Left colon (tissue), 2 donors: ENCODE results near the gene SLC39A10. TPM values are rescaled to one million over a fixed set of nuclear protein-coding genes. Genes with fewer than 3 reads are reported as not detected.

ENCODE experiments used
- ATAC-seq: fragments of 200-7000 bp; cut with Tn5 transposase; one replicate; pipeline ENCODE4 v1.9.1; 2020; ENCODE audit warnings: mild to moderate bottlenecking, moderate library complexity
- DNase-seq, 2 donors: peaks; one replicate each; pipeline ENCODE4 v3.0.0-alpha.2; 2020
- intact Hi-C, 2 donors: fragments of 100-400 bp; cut with DNase I in 1 of 2; cut with micrococcal nuclease in 1 of 2; formaldehyde crosslinking; loops; one replicate each; pipeline versions ENCODE4 v1.11.2 to v1.14.0; 2022; cut with DNase I, micrococcal nuclease
- long read RNA-seq: library from polyadenylated mRNA; unstranded; transcript quantifications from one replicate; pipeline ENCODE4 v2.0.0, GENCODE V29; 2021
- total RNA-seq, 2 donors: library from RNA; stranded (reverse); fragmentation: NEBNext Ultra II Directional; extraction: Animal tissue kit (Norgen Biotek cat#: 25700); gene quantifications; one replicate each; pipeline ENCODE4 v1.2.1, GENCODE V29; 2021
- donor health status: DM: no; HTN: no; CAD: no.
- donor health status: DM: yes; HTN: yes; CAD: no.

SLC39A10 gene, protein sequence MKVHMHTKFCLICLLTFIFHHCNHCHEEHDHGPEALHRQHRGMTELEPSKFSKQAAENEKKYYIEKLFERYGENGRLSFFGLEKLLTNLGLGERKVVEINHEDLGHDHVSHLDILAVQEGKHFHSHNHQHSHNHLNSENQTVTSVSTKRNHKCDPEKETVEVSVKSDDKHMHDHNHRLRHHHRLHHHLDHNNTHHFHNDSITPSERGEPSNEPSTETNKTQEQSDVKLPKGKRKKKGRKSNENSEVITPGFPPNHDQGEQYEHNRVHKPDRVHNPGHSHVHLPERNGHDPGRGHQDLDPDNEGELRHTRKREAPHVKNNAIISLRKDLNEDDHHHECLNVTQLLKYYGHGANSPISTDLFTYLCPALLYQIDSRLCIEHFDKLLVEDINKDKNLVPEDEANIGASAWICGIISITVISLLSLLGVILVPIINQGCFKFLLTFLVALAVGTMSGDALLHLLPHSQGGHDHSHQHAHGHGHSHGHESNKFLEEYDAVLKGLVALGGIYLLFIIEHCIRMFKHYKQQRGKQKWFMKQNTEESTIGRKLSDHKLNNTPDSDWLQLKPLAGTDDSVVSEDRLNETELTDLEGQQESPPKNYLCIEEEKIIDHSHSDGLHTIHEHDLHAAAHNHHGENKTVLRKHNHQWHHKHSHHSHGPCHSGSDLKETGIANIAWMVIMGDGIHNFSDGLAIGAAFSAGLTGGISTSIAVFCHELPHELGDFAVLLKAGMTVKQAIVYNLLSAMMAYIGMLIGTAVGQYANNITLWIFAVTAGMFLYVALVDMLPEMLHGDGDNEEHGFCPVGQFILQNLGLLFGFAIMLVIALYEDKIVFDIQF
- 10 to 100 TPM; 14.9 to 19.7 TPM for total RNA-seq
- long read RNA-seq, full-length matches to known transcripts: 4 of 9 reads
- long read RNA-seq, partial matches to known transcripts: 5 of 9 reads
- long read RNA-seq, other reads (novel, unspliced or antisense): 0 of 9 reads

- DNase-seq: peak; percentile 95 to 98
- intact Hi-C loops: no loop called here
Observed at GRCh38 chr2:195656859-195657633, at the start of gene SLC39A10. Gene SLC39A10, plus strand, starts transcription at chr2:195657226. Its CDS starts 22,817 bp downstream, at chr2:195680043.

GRCh38 chr2:195608768-195609454, 48.1 kb upstream of the SLC39A10 start:
- no peak for DNase-seq
- intact Hi-C loops: no loop called here
- no peak for ATAC-seq

More at GRCh38 chr2:195656859-195657633, at the start of gene SLC39A10:
- peak; percentile 88 for ATAC-seq

DNA sequence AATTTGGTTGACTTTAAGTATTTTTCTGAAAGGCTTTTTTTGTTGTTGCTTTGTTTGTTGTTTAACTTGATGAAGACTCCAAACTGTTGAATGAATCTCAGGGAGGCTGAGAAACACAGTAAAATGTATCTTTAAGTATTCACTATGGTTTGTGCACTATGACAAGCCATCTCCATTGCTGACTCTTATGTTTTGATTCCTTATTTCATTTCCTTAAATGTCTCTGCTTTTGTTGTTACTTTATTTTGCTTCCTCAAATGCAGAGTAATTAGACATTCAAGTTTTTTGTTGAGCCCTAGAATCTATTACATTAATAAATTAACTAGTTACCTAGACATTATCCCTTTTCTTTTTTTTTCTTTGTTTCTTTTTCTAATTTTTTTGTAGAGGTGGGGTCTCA, 46.3 kb upstream of the SLC39A10 start:
- ATAC-seq (no peak), DNase-seq (no peak)
- intact Hi-C loops: no loop called here

GRCh38 chr2:195612611-195613495, 44.2 kb upstream of the SLC39A10 start:
- intact Hi-C loops: no loop called here
- ATAC-seq (no peak), DNase-seq (no peak)

- intact Hi-C loops: no loop called here
- ATAC-seq: no peak
- no peak for DNase-seq
Observed at GRCh38 chr2:195613922-195614321, 43.1 kb upstream of the SLC39A10 start.

DNA sequence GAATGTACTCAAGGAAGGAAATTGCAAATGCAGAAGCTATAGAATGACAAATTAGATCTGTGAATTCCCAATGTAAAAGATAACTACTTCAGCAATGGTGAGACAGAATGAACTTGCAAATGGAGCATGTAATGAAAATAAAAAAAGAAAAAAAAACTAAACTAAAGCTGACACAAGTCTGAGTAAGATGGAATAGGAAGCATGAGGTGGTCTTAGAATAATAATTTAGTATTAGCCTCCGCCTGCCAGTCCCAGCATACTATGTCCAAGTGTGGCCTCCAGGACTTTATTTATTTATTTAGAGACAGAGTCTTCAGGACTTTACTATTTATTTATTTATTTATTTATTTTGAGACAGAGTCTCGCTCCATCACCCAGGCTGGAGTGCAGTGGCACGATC, 37.4 kb upstream of the SLC39A10 start:
- intact Hi-C loops: no loop called here
- ATAC-seq (no peak), DNase-seq (no peak)

DNA sequence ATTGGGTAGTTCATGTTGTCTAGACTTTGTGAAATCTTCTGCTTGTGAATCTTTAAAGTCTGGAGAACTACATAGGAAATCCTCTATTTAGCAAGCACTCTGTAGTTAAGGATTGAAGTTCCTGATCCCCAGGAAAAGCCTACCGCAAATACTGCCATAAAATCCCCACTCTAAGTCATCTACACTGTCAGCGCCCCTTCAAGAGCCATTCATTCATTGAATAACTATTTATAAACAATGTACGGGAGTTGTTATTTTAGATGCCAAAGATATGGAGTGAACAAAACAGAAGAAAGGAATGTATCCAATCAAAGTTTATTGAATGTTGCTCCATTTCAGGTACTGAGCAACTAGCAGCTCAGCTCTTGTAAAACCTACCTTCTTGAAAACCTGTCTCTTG, 36.5 kb upstream of the SLC39A10 start:
- ATAC-seq: no peak
- intact Hi-C loops: no loop called here
- DNase-seq: no peak

- DNase-seq: no peak
- no peak for ATAC-seq
- intact Hi-C loops: no loop called here
Observed at GRCh38 chr2:195622966-195623365, 34.1 kb upstream of the SLC39A10 start.

GRCh38 chr2:195626507-195626906, 30.5 kb upstream of the SLC39A10 start:
- ATAC-seq (no peak), DNase-seq (no peak)
- intact Hi-C loops: no loop called here

DNA sequence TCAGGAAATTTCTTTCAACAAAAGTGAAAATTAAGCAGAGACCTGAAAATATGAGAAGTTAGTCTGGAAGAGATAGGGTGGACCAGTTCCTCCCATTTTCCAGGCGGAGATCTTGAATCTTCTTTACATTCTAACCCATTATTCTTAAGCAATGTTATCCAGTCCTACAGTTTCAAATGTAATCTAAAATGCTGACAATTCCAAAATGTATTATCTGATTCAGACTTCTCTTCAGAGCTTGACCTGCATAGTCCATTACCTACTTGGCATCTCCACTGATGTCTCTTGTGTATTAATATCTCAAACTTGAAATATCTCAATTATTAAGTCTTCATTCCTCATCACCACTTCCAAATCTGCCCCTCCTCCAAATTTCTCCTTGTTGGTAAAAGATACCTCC, 28.4 kb upstream of the SLC39A10 start:
- no peak for ATAC-seq
- DNase-seq: no peak
- intact Hi-C loops: no loop called here

DNA sequence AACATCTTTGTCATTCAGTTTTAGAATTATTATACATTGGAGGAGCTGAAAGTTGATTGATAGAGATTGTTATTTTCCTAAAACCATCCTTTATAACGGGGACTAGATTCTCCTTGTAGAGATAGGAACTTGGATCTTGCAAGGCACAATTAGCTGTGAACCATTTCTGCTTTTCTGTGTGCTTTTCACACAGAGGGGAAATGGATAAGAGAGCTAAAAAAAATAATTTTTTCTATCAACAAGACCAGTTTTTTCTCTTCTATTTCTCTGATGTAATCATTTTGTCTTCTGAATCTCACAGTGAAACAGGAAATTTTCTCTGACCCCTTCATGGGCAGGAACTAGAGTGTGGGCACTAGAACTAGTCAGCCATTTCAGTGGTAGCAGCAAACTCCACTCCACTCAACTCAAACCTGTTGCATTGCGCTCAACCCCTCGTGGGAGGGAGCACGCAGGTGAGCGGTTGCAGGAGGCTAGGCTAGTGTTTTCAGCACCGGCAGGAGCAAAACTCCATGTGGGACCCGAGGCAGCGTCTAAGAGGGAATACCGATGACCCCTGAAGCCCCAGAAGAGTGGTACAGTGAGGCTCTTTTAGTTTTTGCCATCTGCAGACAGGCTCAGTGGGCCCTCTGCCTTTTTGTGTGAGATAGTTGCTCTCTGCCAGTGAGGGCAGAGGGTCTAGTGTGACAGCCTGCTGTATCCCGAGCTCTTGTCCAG, 24.0 kb upstream of the SLC39A10 start:
- DNase-seq (no peak), ATAC-seq (no peak)
- intact Hi-C loops: no loop called here

DNA sequence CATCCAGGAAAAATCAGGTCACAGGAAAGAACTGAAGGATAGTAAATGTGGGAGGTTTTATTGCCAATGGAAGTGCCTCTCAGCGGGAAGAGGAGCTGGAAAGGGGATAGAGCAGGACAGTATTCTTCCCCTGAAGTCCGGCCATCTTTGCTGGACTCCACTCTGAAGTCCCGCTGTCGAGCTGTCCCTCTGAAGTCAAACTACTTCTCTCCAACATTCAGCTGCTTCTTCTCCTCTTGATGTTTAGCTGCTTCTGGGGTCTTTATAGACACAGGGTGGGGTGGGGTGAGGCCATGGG, 23.5 kb upstream of the SLC39A10 start:
- intact Hi-C loops: no loop called here
- no peak for ATAC-seq

DNA sequence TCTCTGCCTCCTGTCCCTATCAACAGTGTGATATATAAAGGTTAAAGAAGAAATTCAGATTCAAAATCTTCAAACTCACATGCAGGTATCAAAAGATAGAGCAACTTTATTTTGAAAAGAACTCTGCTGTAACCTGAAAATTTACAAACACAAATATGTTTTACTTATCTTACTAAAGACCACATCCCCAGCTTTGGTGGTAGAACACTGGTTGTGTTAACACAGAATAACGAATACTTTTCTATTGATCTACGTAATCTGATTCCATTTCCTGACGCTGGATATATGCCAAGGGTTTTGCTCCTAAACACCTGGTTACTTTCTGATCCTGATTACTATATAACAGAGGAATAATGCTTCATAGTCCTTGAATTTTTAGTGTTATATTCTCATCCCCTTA, 23.1 kb upstream of the SLC39A10 start:
- intact Hi-C loops: no loop called here

More for the DNA sequence above, 23.5 kb upstream of the SLC39A10 start:
- DNase-seq: no peak

DNA sequence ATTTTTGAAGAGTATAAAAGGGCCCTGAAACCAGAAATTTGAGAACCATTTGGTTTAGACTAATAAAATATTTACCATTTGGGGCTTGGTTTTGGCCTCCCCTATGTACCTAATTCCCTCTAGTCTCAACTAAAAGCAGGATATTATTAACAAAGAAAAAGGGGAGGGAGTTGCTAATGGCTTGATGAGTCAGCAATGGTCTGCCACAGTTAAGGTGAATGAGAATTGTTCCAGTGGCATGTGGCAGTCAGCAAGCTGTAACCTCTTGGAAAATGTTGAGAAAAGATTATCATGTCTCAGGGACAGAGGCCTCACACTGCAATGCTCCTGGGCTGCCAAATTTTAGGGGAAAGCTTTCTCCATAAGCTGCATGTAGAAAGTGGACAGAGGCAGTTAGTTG, 20.1 kb upstream of the SLC39A10 start:
- intact Hi-C loops: no loop called here
- ATAC-seq (no peak), DNase-seq (no peak)

More for the DNA sequence above, 23.1 kb upstream of the SLC39A10 start:
- DNase-seq: no peak
- ATAC-seq: no peak

- ATAC-seq (no peak), DNase-seq (no peak)
- intact Hi-C loops: no loop called here
Observed at GRCh38 chr2:195638750-195639149, 18.3 kb upstream of the SLC39A10 start.

GRCh38 chr2:195639238-195639858, 17.7 kb upstream of the SLC39A10 start:
- DNase-seq: no peak
- intact Hi-C loops: no loop called here
- no peak for ATAC-seq

- intact Hi-C loops: no loop called here
- ATAC-seq: no peak
- no peak for DNase-seq
Observed at GRCh38 chr2:195639959-195640358, 17.1 kb upstream of the SLC39A10 start.
